ENCODE results near the gene NECAB3.

GRCh38 chr20:33701629-33702450 lies 27.6 kb upstream of the NECAB3 start:
- TF ChIP-seq CTCF (IDR thresholded peaks at IDR 0.05), result no peak
- TF ChIP-seq POLR2A (IDR thresholded peaks at IDR 0.05), result no peak

All from uterus (tissue), 2 donors.